HG02938 (cell line): Measurements from ENCODE around the gene PPP2R2D.
"Not testable (repeated sequence)": the region's sequence is repeated elsewhere in the genome, so short reads cannot be mapped to it uniquely, and the experiment has no call there.

Experiments
- ATAC-seq: cut with Tn5 transposase; IDR thresholded peaks from one replicate; pipeline ENCODE4 v1.9.1; 2021; ENCODE audit warnings: mild to moderate bottlenecking, moderate library complexity; ENCODE audit not compliant: unreplicated experiment

PPP2R2D gene

GRCh38 chr10:131905603-131906268 is 4.9 kb downstream of the PPP2R2D start:
- no peak for ATAC-seq

- ATAC-seq: no peak
Measured at GRCh38 chr10:131906269-131906639, 5.4 kb downstream of the PPP2R2D start.

- ATAC-seq: no peak
Measured at GRCh38 chr10:131907679-131908078, 6.9 kb downstream of the PPP2R2D start.

GRCh38 chr10:131908151-131908550 is 7.3 kb downstream of the PPP2R2D start:
- ATAC-seq: no peak

GRCh38 chr10:131909014-131909808 is 8.4 kb downstream of the PPP2R2D start:
- no peak for ATAC-seq

GRCh38 chr10:131909929-131910328 is 9.1 kb downstream of the PPP2R2D start:
- ATAC-seq: no peak

- no peak for ATAC-seq
Measured at GRCh38 chr10:131910663-131911314, 10.0 kb downstream of the PPP2R2D start.

GRCh38 chr10:131911451-131911850 is 10.6 kb downstream of the PPP2R2D start:
- ATAC-seq: no peak

- no peak for ATAC-seq
Measured at GRCh38 chr10:131912620-131913019, 11.8 kb downstream of the PPP2R2D start.

GRCh38 chr10:131915484-131915883 is 14.7 kb downstream of the PPP2R2D start:
- no peak for ATAC-seq

GRCh38 chr10:131915990-131916766 is 15.4 kb downstream of the PPP2R2D start:
- ATAC-seq: no peak

- not testable (repeated sequence) for ATAC-seq
Measured at GRCh38 chr10:131916767-131917160, 16.0 kb downstream of the PPP2R2D start.

- ATAC-seq: not testable (repeated sequence)
Measured at GRCh38 chr10:131917496-131917895, 16.7 kb downstream of the PPP2R2D start.

- ATAC-seq: not testable (repeated sequence)
Measured at GRCh38 chr10:131919461-131919860, 18.7 kb downstream of the PPP2R2D start.

- ATAC-seq: no peak
Measured at GRCh38 chr10:131920151-131920550, 19.3 kb downstream of the PPP2R2D start.

- ATAC-seq: no peak
Measured at GRCh38 chr10:131920693-131921092, 19.9 kb downstream of the PPP2R2D start.

GRCh38 chr10:131921184-131921583 is 20.4 kb downstream of the PPP2R2D start:
- no peak for ATAC-seq

- no peak for ATAC-seq
Measured at GRCh38 chr10:131923038-131923756, 22.4 kb downstream of the PPP2R2D start.

GRCh38 chr10:131925011-131925649 is 24.3 kb downstream of the PPP2R2D start:
- ATAC-seq: no peak

GRCh38 chr10:131925716-131926115 is 24.9 kb downstream of the PPP2R2D start:
- ATAC-seq: no peak
